Neural cell (in vitro differentiated cells): ENCODE data around the gene PLCL1. TPM values are rescaled to one million over a fixed set of nuclear protein-coding genes. Genes with fewer than 3 reads are reported as not detected.

Source experiments
- H2AFZ ChIP-seq: fragments of 200-600, 300-800 bp; sonication (generic), shearing (Covaris generic); 2 replicates; pipeline ENCODE4 v1.6.0; 2014; ENCODE audit warnings: low read depth, mild to moderate bottlenecking, antibody characterized with exemption, low read length, moderate library complexity
- H3F3A ChIP-seq: fragments of 200-600 bp; shearing (Covaris generic); 2 replicates; pipeline ENCODE4 v1.6.1; 2016; ENCODE audit warnings: mild to moderate bottlenecking, moderate library complexity, mixed read lengths, antibody characterized with exemption, low read length; ENCODE audit not compliant: insufficient read depth, poor library complexity, severe bottlenecking
- H3K27ac ChIP-seq: fragments of 200-600, 300-800 bp; sonication (generic), shearing (Covaris generic); 2 replicates; pipeline ENCODE4 v1.5.1; 2014; ENCODE audit warnings: mild to moderate bottlenecking, low read length, moderate library complexity
- H3K27me3 ChIP-seq: fragments of 300-800, 200-600 bp; sonication (generic), shearing (Covaris generic); 2 replicates; pipeline ENCODE4 v1.6.0; 2014; ENCODE audit warnings: mild to moderate bottlenecking, low read depth, low read length, moderate library complexity; ENCODE audit not compliant: insufficient read depth
- H3K36me3 ChIP-seq: fragments of 300-800, 200-600 bp; sonication (generic), shearing (Covaris generic); 2 replicates; pipeline ENCODE4 v1.5.1; 2014; ENCODE audit warnings: mild to moderate bottlenecking, antibody characterized with exemption, low read length, moderate library complexity; ENCODE audit not compliant: insufficient read depth
- H3K4me2 ChIP-seq: fragments of 300-800, 200-600 bp; sonication (generic), shearing (Covaris generic); 2 replicates; pipeline ENCODE4 v1.6.0; 2014; ENCODE audit warnings: mild to moderate bottlenecking, low read length
- H3K4me3 ChIP-seq: fragments of 300-800, 200-600 bp; sonication (generic), shearing (Covaris generic); 2 replicates; pipeline ENCODE4 v1.5.1; 2014; ENCODE audit warnings: mild to moderate bottlenecking, low read length, moderate library complexity
- H3K79me2 ChIP-seq: fragments of 200-600 bp; shearing (Covaris generic); replicated peaks from 2 replicates; pipeline ENCODE4 v1.6.0; 2014; ENCODE audit warnings: mild to moderate bottlenecking, low read length, moderate library complexity; ENCODE audit not compliant: insufficient read depth
- H3K9ac ChIP-seq: fragments of 300-800, 200-600 bp; sonication (generic), shearing (Covaris generic); 2 replicates; pipeline ENCODE4 v1.6.1; 2016; ENCODE audit warnings: mild to moderate bottlenecking, low read length, mixed read lengths
- H3K9me2 ChIP-seq: fragments of 200-600 bp; shearing (Covaris generic); 2 replicates; pipeline ENCODE4 v1.6.1; 2016; ENCODE audit warnings: mild to moderate bottlenecking, low read length, mixed read lengths; ENCODE audit not compliant: insufficient read depth
- H3K9me3 ChIP-seq: fragments of 200-600, 300-800 bp; sonication (generic), shearing (Covaris generic); 2 replicates; pipeline ENCODE4 v1.6.1; 2016; ENCODE audit warnings: mild to moderate bottlenecking, mixed run types, low read length, moderate library complexity, mixed read lengths
- H4K20me1 ChIP-seq: fragments of 200-600 bp; shearing (Covaris generic); 2 replicates; pipeline ENCODE4 v1.6.1; 2016; ENCODE audit warnings: mild to moderate bottlenecking, mixed run types; ENCODE audit not compliant: insufficient read depth
- CTCF ChIP-seq: fragments of 450-650 bp; IDR thresholded peaks from 2 replicates; pipeline ENCODE4 v1.5.1; 2014; ENCODE audit warnings: antibody characterized with exemption, mild to moderate bottlenecking, moderate library complexity; ENCODE audit not compliant: poor library complexity, severe bottlenecking
- EP300 ChIP-seq: fragments of 450-650 bp; conservative IDR thresholded peaks from 2 replicates; pipeline ENCODE4 v1.6.1; 2014; ENCODE audit warnings: antibody characterized with exemption, mild to moderate bottlenecking, moderate library complexity; ENCODE audit not compliant: poor library complexity, severe bottlenecking
- EZH2 ChIP-seq: fragments of 200-600, 300-800 bp; shearing (Covaris generic), sonication (generic); IDR thresholded peaks from 2 replicates; pipeline ENCODE4 v1.6.1; 2014; ENCODE audit warnings: antibody characterized with exemption, low read length, borderline replicate concordance, mild to moderate bottlenecking; ENCODE audit not compliant: insufficient read depth, poor library complexity, severe bottlenecking
- MXI1 ChIP-seq: fragments of 450-650 bp; conservative IDR thresholded peaks from 2 replicates; pipeline ENCODE4 v1.6.1; 2014; ENCODE audit warnings: antibody characterized with exemption, mild to moderate bottlenecking; ENCODE audit not compliant: poor library complexity, severe bottlenecking
- POLR2AphosphoS5 ChIP-seq: IDR thresholded peaks from 2 replicates; pipeline ENCODE4 v1.6.1; 2012
- RAD21 ChIP-seq: fragments of 450-650 bp; conservative IDR thresholded peaks from 2 replicates; pipeline ENCODE4 v1.6.1; 2014; ENCODE audit warnings: antibody characterized with exemption, mild to moderate bottlenecking, moderate library complexity
- REST ChIP-seq: IDR thresholded peaks from 2 replicates; pipeline ENCODE4 v1.6.1; 2012; ENCODE audit warnings: borderline replicate concordance
- SMC3 ChIP-seq: fragments of 450-650 bp; conservative IDR thresholded peaks from 2 replicates; pipeline ENCODE4 v1.6.1; 2014; ENCODE audit warnings: antibody characterized with exemption, mild to moderate bottlenecking, moderate library complexity; ENCODE audit not compliant: poor library complexity
- TAF1 ChIP-seq: IDR thresholded peaks from 2 replicates; pipeline ENCODE4 v1.6.1; 2012; ENCODE audit warnings: low read depth
- polyA plus RNA-seq: library from polyadenylated mRNA; depleted of rRNA; stranded (reverse); fragments of >200 nt; gene quantifications from 2 replicates; pipeline ENCODE4 v1.2.3, GENCODE V29; 2014

Gene PLCL1
- polyA plus RNA-seq, 1 donor from 2014 or later: 6.8 TPM

- H3K27me3 ChIP-seq: no peaks in the 10 kb centered on the region
- TF ChIP-seq RAD21 (no peak), EZH2 (no peak), MXI1 (no peak), EP300 (no peak), POLR2AphosphoS5 (no peak), TAF1 (no peak), SMC3 (no peak), REST (no peak), CTCF (no peak)
- no peaks in the 10 kb centered on the region for H3K9me3 ChIP-seq
- no peak overlapping the region for H3K9ac ChIP-seq
- no peak overlapping the region for H3K4me2 ChIP-seq
- no peaks in the 10 kb centered on the region for H4K20me1 ChIP-seq
- no peak overlapping the region for H2AFZ ChIP-seq
- no peaks in the 10 kb centered on the region for H3K9me2 ChIP-seq
- no peaks in the 10 kb centered on the region for H3K36me3 ChIP-seq
- H3F3A ChIP-seq: no peaks in the 10 kb centered on the region
- no peak overlapping the region for H3K27ac ChIP-seq
- H3K4me3 ChIP-seq: no peak overlapping the region
- H3K79me2 ChIP-seq: no peaks in the 10 kb centered on the region
Observed at GRCh38 chr2:198137733-198138132, 333.3 kb downstream of the PLCL1 start.

- Histone ChIP-seq H3K4me3 (no peak overlapping the region), H3K9me3 (no peaks in the 10 kb centered on the region), H2AFZ (no peak overlapping the region), H3K36me3 (no peaks in the 10 kb centered on the region), H3K9ac (no peak overlapping the region), H3K9me2 (no peaks in the 10 kb centered on the region), H3F3A (no peaks in the 10 kb centered on the region), H3K27ac (no peak overlapping the region), H4K20me1 (no peaks in the 10 kb centered on the region), H3K4me2 (no peak overlapping the region), H3K27me3 (no peaks in the 10 kb centered on the region), H3K79me2 (no peaks in the 10 kb centered on the region)
- TF ChIP-seq EZH2 (no peak), SMC3 (no peak), RAD21 (no peak), MXI1 (no peak), POLR2AphosphoS5 (no peak), EP300 (no peak), CTCF (no peak), TAF1 (no peak), REST (no peak)
Observed at GRCh38 chr2:198141726-198142125, 337.3 kb downstream of the PLCL1 start.
